Mucosa of rectum (tissue), 2 donors: Measurements from ENCODE around the gene USP10.
"Not testable (repeated sequence)": the region's sequence is repeated elsewhere in the genome, so short reads cannot be mapped to it uniquely, and the experiment has no call there.

Experiments used
- H3K27ac ChIP-seq, 2 donors: one replicate each; pipeline ENCODE4 v1.7.0; 2013; ENCODE audit warnings: inconsistent platforms in 2 of 2, low read depth in 2 of 2, low read length in 2 of 2
- H3K27me3 ChIP-seq, 2 donors: one replicate each; pipeline ENCODE4 v1.7.0; 2013; ENCODE audit warnings: low read length in 2 of 2; ENCODE audit not compliant: control insufficient read depth in 2 of 2, insufficient read depth in 2 of 2
- H3K36me3 ChIP-seq, 2 donors: one replicate each; pipeline ENCODE4 v1.7.0; 2013; ENCODE audit warnings: low read length in 2 of 2; ENCODE audit not compliant: control insufficient read depth in 2 of 2, insufficient read depth in 2 of 2
- H3K4me1 ChIP-seq, 2 donors: one replicate each; pipeline ENCODE4 v1.7.0; 2013; ENCODE audit warnings: low read length in 2 of 2, mild to moderate bottlenecking in 1 of 2; ENCODE audit not compliant: control insufficient read depth in 2 of 2, insufficient read depth in 2 of 2
- H3K4me3 ChIP-seq, 2 donors: one replicate each; pipeline ENCODE4 v1.7.0; 2013; ENCODE audit warnings: low read length in 2 of 2
- H3K9ac ChIP-seq, 2 donors: one replicate each; pipeline ENCODE4 v1.7.0; 2013; ENCODE audit warnings: low read length in 2 of 2, low read depth in 1 of 2, mild to moderate bottlenecking in 1 of 2
- H3K9me3 ChIP-seq, 2 donors: one replicate each; pipeline ENCODE4 v1.7.0; 2013; ENCODE audit warnings: low read length in 2 of 2; ENCODE audit not compliant: control insufficient read depth in 2 of 2
- donor health status: healthy.
- donor health status: Normal muscosa, but diverticular disease.

USP10 gene

GRCh38 chr16:84680843-84681629, 18.8 kb upstream of the USP10 start:
- no peaks in the 10 kb centered on the region for H3K4me1 ChIP-seq
- no peak overlapping the region for H3K9ac ChIP-seq

GRCh38 chr16:84683691-84684591, 15.9 kb upstream of the USP10 start:
- Histone ChIP-seq H3K9me3 (no peaks in the 10 kb centered on the region), H3K4me1 (no peaks in the 10 kb centered on the region), H3K4me3 (no peak overlapping the region), H3K36me3 (no peaks in the 10 kb centered on the region), H3K27me3 (no peaks in the 10 kb centered on the region), H3K9ac (no peak overlapping the region), H3K27ac (no peak overlapping the region)

More at GRCh38 chr16:84680843-84681629, 18.8 kb upstream of the USP10 start:
- H3K9me3 ChIP-seq: no peaks in the 10 kb centered on the region
- no peaks in the 10 kb centered on the region for H3K27me3 ChIP-seq
- no peak overlapping the region for H3K4me3 ChIP-seq
- no peaks in the 10 kb centered on the region for H3K36me3 ChIP-seq
- H3K27ac ChIP-seq: no peak overlapping the region

- Histone ChIP-seq H3K4me1 (no peaks in the 10 kb centered on the region), H3K36me3 (no peaks in the 10 kb centered on the region), H3K27ac (no peak overlapping the region), H3K27me3 (no peaks in the 10 kb centered on the region), H3K9ac (no peak overlapping the region), H3K4me3 (no peak overlapping the region), H3K9me3 (no peaks in the 10 kb centered on the region)
Measured at GRCh38 chr16:84684592-84684965, 15.2 kb upstream of the USP10 start.

GRCh38 chr16:84685210-84685609, 14.6 kb upstream of the USP10 start:
- Histone ChIP-seq H3K36me3 (no peaks in the 10 kb centered on the region), H3K4me1 (no peaks in the 10 kb centered on the region), H3K27me3 (no peaks in the 10 kb centered on the region), H3K4me3 (no peak overlapping the region), H3K9ac (no peak overlapping the region), H3K27ac (no peak overlapping the region), H3K9me3 (no peaks in the 10 kb centered on the region)

GRCh38 chr16:84686707-84687298, 13.0 kb upstream of the USP10 start:
- Histone ChIP-seq H3K9ac (no peak overlapping the region), H3K27ac (no peak overlapping the region), H3K4me3 (no peak overlapping the region), H3K9me3 (no peaks in the 10 kb centered on the region), H3K36me3 (no peaks in the 10 kb centered on the region), H3K4me1 (no peaks in the 10 kb centered on the region), H3K27me3 (no peaks in the 10 kb centered on the region)

- Histone ChIP-seq H3K4me3 (no peak overlapping the region), H3K36me3 (no peaks in the 10 kb centered on the region), H3K27me3 (no peaks in the 10 kb centered on the region), H3K9ac (no peak overlapping the region), H3K4me1 (no peaks in the 10 kb centered on the region), H3K9me3 (no peaks in the 10 kb centered on the region), H3K27ac (no peak overlapping the region)
Measured at GRCh38 chr16:84687715-84688114, 12.1 kb upstream of the USP10 start.

GRCh38 chr16:84688163-84688562, 11.6 kb upstream of the USP10 start:
- not testable (repeated sequence) for H3K9ac ChIP-seq, H3K36me3 ChIP-seq, H3K9me3 ChIP-seq, H3K27ac ChIP-seq, H3K4me3 ChIP-seq, H3K4me1 ChIP-seq, H3K27me3 ChIP-seq

- Histone ChIP-seq H3K9ac (no peak overlapping the region), H3K9me3 (no peaks in the 10 kb centered on the region), H3K27ac (no peak overlapping the region), H3K36me3 (no peaks in the 10 kb centered on the region), H3K4me1 (no peaks in the 10 kb centered on the region), H3K27me3 (no peaks in the 10 kb centered on the region), H3K4me3 (no peak overlapping the region)
Measured at GRCh38 chr16:84689111-84689510, 10.7 kb upstream of the USP10 start.

- H3K36me3 ChIP-seq: no peaks in the 10 kb centered on the region
- no peak overlapping the region for H3K4me3 ChIP-seq
- H3K9ac ChIP-seq: no peak overlapping the region
- no peaks in the 10 kb centered on the region for H3K9me3 ChIP-seq
- no peak overlapping the region for H3K27ac ChIP-seq
- H3K4me1 ChIP-seq: no peaks in the 10 kb centered on the region
- no peaks in the 10 kb centered on the region for H3K27me3 ChIP-seq
Measured at GRCh38 chr16:84690088-84690819, 9.5 kb upstream of the USP10 start.
